ENCODE results near the gene ATF7IP. TPM values are rescaled to one million over a fixed set of nuclear protein-coding genes. Genes with fewer than 3 reads are reported as not detected.
A peak's percentile ranks its signal among the peaks of the same experiment; 100 is the strongest.
"Not testable (repeated sequence)": the region's sequence is repeated elsewhere in the genome, so short reads cannot be mapped to it uniquely, and the experiment has no call there.

The ATF7IP gene
- total RNA-seq = 90.5 and 100 TPM in 2 replicates
- 42.8 and 76.0 TPM in 2 replicates for polyA plus RNA-seq

GRCh38 chr12:14365294-14366208, at the start of gene ATF7IP:
ATF7IP (plus strand) TSS chr12:14365682; CDS start chr12:14423916, 58,234 bp downstream.
- DNase-seq (ENCODE audit: low read depth in 1 of 2, low spot score in 1 of 2) = peak; percentile 96 to 99
- H3K4me3 ChIP-seq = peak within 1 kb of the TSS; percentile 60
- TF ChIP-seq CTCF (IDR thresholded peaks at IDR 0.05; ENCODE audit: low read depth, low read length) = peak; percentile 34

DNA sequence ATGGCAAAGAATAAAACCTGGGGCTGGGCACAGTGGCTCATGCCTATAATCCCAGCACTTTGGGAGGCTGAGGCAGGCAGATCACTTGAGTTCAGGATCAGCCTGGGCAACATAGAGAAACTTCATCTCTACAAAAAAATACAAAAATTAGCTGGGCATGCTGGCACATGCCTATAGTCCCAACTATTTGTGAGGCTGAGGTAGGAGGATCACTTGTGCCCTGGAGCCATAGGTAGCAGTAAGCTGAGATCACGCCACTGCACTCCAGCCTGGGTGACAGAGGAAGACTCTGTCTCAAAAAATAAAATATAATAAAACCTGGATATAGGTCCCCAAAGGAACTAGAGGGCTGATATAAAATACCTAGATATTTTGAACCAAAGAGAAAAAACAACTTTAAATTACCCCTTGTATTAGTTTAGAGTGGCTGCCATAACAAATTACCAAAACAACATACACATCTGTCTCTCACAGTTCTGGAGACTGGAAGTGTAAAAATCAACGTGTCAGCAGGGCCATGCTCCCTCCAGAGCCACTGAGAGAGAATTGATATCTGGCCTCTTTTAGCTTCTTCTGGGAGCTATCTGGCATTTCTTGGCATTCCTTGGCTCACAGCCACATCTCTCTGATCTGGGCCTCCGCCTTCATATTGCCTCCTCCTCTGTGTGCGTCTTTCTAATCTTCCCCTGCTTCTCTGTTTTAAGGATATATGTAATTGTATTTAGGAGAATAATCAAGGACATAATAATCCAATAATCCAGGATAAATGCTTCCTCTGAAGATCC, 47.9 kb upstream of the ATF7IP start:
- peak in 1 of 2 donors; percentile 12 for DNase-seq (ENCODE audit: low read depth in 1 of 2, low spot score in 1 of 2)
- no peaks in the 10 kb centered on the region for H3K27me3 ChIP-seq
- no peak overlapping the region for H3K4me3 ChIP-seq
- no peaks in the 10 kb centered on the region for H3K36me3 ChIP-seq
- TF ChIP-seq CTCF (IDR thresholded peaks at IDR 0.05; ENCODE audit: low read depth, low read length) = no peak
- no peaks in the 10 kb centered on the region for H3K9me3 ChIP-seq (ENCODE audit: low read depth)
- H3K27ac ChIP-seq = no peak overlapping the region
- H3K4me1 ChIP-seq (ENCODE audit: low read depth) = no peaks in the 10 kb centered on the region

More at GRCh38 chr12:14365294-14366208, at the start of gene ATF7IP:
- Histone ChIP-seq H3K27ac (peak within 1 kb of the TSS; percentile 98), H3K9me3 (ENCODE audit: low read depth) (no peaks in the 10 kb centered on the region), H3K4me1 (ENCODE audit: low read depth) (peaks cover 9% of the 10 kb centered on the region), H3K27me3 (no peaks in the 10 kb centered on the region), H3K36me3 (no peaks in the 10 kb centered on the region)

DNA sequence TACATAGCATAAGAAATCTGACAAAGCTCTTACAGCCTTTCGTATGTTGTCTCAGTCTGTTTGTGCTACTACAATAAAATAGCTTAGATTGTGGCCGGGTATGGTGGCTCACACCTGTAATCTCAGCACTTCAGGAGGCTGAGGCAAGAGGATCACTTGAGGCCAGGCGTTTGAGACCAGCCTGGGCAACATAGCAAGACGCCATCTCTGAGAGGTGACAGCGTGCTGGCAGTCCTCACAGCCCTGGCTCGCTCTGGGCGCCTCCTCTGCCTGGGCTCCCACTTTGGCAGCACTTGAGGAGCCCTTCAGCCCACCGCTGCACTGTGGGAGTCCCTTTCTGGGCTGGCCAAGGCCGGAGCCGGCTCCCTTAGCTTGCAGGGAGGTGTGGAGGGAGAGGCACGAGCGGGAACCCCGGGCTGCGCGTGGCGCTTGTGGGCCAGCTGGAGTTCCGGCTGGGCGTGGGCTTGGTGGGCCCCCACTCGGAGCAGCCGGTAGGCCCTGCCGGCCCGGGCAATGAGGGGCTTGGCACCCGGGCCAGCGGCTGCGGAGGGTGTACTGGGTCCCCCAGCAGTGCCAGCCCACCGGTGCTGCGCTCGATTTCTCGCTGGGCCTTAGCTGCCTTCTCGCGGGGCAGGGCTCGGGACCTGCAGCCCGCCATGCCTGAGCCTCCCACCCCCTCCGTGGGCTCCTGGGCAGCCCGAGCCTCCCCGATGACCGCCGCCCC, 45.6 kb upstream of the ATF7IP start:
- H3K27me3 ChIP-seq; DNase-seq (ENCODE audit: low read depth in 1 of 2, low spot score in 1 of 2); H3K4me1 ChIP-seq (ENCODE audit: low read depth); H3K36me3 ChIP-seq; H3K4me3 ChIP-seq; H3K27ac ChIP-seq; H3K9me3 ChIP-seq (ENCODE audit: low read depth): not testable (repeated sequence)

- Histone ChIP-seq H3K4me1 (ENCODE audit: low read depth) (no peaks in the 10 kb centered on the region), H3K27me3 (no peaks in the 10 kb centered on the region), H3K27ac (no peak overlapping the region), H3K36me3 (no peaks in the 10 kb centered on the region), H3K9me3 (ENCODE audit: low read depth) (no peaks in the 10 kb centered on the region), H3K4me3 (no peak overlapping the region)
- no peak for TF ChIP-seq CTCF (IDR thresholded peaks at IDR 0.05; ENCODE audit: low read depth, low read length)
- peak in 1 of 2 donors; percentile 24 for DNase-seq (ENCODE audit: low read depth in 1 of 2, low spot score in 1 of 2)
These were observed 43.1 kb upstream of the ATF7IP start for GRCh38 chr12:14322403-14322802.

- Histone ChIP-seq H3K9me3 (ENCODE audit: low read depth) (no peaks in the 10 kb centered on the region), H3K27ac (no peak overlapping the region), H3K4me1 (ENCODE audit: low read depth) (no peaks in the 10 kb centered on the region), H3K4me3 (no peak overlapping the region), H3K27me3 (no peaks in the 10 kb centered on the region), H3K36me3 (no peaks in the 10 kb centered on the region)
- DNase-seq (ENCODE audit: low read depth in 1 of 2, low spot score in 1 of 2) = no peak
- no peak for TF ChIP-seq CTCF (IDR thresholded peaks at IDR 0.05; ENCODE audit: low read depth, low read length)
These were observed 39.7 kb upstream of the ATF7IP start for GRCh38 chr12:14325716-14326343.

All from cardiac muscle cell (in vitro differentiated cells and primary cell).